ENCODE measurements around the gene NPAP1. TPM values are rescaled to one million over a fixed set of nuclear protein-coding genes. Genes with fewer than 3 reads are reported as not detected.

The NPAP1 gene
- total and polyA plus RNA-seq, 2 donors (not counting 3 experiments of a cell fraction or from before 2014, with no cell fraction given), result not detected

DNA sequence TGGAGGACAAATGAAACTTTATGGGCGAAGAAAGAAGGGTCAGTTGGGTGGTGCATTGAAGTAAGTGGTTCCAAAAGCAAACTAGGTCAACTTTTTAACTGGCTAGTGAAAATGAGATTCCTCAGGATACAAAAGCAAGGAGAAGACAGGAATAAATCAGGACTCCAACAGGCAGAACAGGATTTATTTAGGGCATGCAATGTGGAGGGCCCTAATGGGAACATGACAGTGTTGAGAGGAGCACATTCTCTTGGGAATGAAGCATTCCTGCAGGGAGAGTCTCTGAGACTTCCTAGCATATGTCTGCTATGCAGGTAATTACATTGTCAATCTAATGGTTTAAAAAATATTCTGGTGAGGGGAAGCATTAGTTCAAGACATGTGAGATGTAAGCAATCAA, 8.7 kb downstream of the NPAP1 start:
- FAIRE-seq, result no peak
- TF ChIP-seq, protein P1, sequence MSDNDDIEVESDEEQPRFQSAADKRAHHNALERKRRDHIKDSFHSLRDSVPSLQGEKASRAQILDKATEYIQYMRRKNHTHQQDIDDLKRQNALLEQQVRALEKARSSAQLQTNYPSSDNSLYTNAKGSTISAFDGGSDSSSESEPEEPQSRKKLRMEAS (IDR thresholded peaks at IDR 0.05; ENCODE audit: insufficient read depth, insufficient read length), result no peak
- no peak for TF ChIP-seq EZH2 (IDR thresholded peaks at IDR 0.05; ENCODE audit: borderline replicate concordance, low read depth, low read length, severe bottlenecking)
- TF ChIP-seq MYC (IDR thresholded peaks at IDR 0.05; ENCODE audit: low read depth, low read length), result no peak
- TF ChIP-seq, protein P2, sequence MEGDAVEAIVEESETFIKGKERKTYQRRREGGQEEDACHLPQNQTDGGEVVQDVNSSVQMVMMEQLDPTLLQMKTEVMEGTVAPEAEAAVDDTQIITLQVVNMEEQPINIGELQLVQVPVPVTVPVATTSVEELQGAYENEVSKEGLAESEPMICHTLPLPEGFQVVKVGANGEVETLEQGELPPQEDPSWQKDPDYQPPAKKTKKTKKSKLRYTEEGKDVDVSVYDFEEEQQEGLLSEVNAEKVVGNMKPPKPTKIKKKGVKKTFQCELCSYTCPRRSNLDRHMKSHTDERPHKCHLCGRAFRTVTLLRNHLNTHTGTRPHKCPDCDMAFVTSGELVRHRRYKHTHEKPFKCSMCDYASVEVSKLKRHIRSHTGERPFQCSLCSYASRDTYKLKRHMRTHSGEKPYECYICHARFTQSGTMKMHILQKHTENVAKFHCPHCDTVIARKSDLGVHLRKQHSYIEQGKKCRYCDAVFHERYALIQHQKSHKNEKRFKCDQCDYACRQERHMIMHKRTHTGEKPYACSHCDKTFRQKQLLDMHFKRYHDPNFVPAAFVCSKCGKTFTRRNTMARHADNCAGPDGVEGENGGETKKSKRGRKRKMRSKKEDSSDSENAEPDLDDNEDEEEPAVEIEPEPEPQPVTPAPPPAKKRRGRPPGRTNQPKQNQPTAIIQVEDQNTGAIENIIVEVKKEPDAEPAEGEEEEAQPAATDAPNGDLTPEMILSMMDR (IDR thresholded peaks at IDR 0.05; ENCODE audit: extremely low read depth in 1 of 2, insufficient read depth in 1 of 2, low read depth in 1 of 2, low read length in 2 of 2), result no peak
- no peak for TF ChIP-seq GATA2 (IDR thresholded peaks at IDR 0.05; ENCODE audit: insufficient read depth, insufficient read length, low read depth, low read length)
- TF ChIP-seq POLR2A (IDR thresholded peaks at IDR 0.05; ENCODE audit: low read depth, low read length), result no peak
- no peak for TF ChIP-seq POLR2AphosphoS5 (IDR thresholded peaks at IDR 0.05; ENCODE audit: insufficient read depth, low read depth, low read length)
- H3K27me3 ChIP-seq (ENCODE audit: control insufficient read depth in 2 of 2, insufficient read depth in 2 of 2, low read length in 2 of 2), result no peaks in the 10 kb centered on the region
- no peak overlapping the region for H3K27ac ChIP-seq (ENCODE audit: insufficient read depth, low read depth, low read length)
- H2AFZ ChIP-seq (ENCODE audit: low read depth, low read length), result no peak overlapping the region
- ChIA-PET POLR2A (no interaction called here), CTCF (no interaction called here)
- intact Hi-C loops (cut with micrococcal nuclease), result no loop called here
- H3K4me3 ChIP-seq (replicated peaks in 1 of 3; ENCODE audit: insufficient read depth in 1 of 3, low read depth in 1 of 3, low read length in 3 of 3), result no peak overlapping the region
- no peak for DNase-seq (ENCODE audit: low read depth, low spot score)
- no peaks in the 10 kb centered on the region for H3K9me1 ChIP-seq (replicated peaks; ENCODE audit: control insufficient read depth, extremely low read depth, insufficient read depth, low read length)
- H3K36me3 ChIP-seq (ENCODE audit: control insufficient read depth in 2 of 2, extremely low read depth in 1 of 2, insufficient read depth in 2 of 2, low read length in 2 of 2), result no peaks in the 10 kb centered on the region
- no peak overlapping the region for H3K4me2 ChIP-seq (ENCODE audit: insufficient read depth, low read length)
- no peaks in the 10 kb centered on the region for H3K4me1 ChIP-seq (ENCODE audit: control insufficient read depth, extremely low read depth, insufficient read depth, low read length)
- BruUV-seq (replicated peaks), result no TSS peak
- dilution Hi-C loops (cut with MboI; ENCODE audit: extremely low pct_ligation_motif_present, low sequenced_read_pairs), result no loop called here
- H4K20me1 ChIP-seq (replicated peaks; ENCODE audit: control insufficient read depth, extremely low read depth, insufficient read depth, low read length), result no peaks in the 10 kb centered on the region
- H3K9ac ChIP-seq (replicated peaks; ENCODE audit: extremely low read depth, insufficient read depth, low read length), result no peak overlapping the region
- H3K9me3 ChIP-seq (replicated peaks; ENCODE audit: control insufficient read depth, insufficient read depth, low read length), result no peaks in the 10 kb centered on the region
- no peaks in the 10 kb centered on the region for H3K79me2 ChIP-seq (ENCODE audit: control insufficient read depth, insufficient read depth, low read length)
